ENCODE measurements around the gene PER3.

Gene PER3

GRCh38 chr1:7863756-7864328 is 79.8 kb downstream of the PER3 start:
- intact Hi-C loops (cut with DNase I), result no loop called here
- no peak for DNase-seq

- intact Hi-C loops (cut with DNase I), result no loop called here
- no peak for DNase-seq
Measured at GRCh38 chr1:7865978-7866377, 81.9 kb downstream of the PER3 start.

GRCh38 chr1:7868070-7868780 is 84.1 kb downstream of the PER3 start:
- intact Hi-C loops (cut with DNase I), result no loop called here
- DNase-seq, result peak in 1 of 10 donors; percentile 42

GRCh38 chr1:7869136-7869920 is 85.2 kb downstream of the PER3 start:
- DNase-seq, result peak in 1 of 10 donors; percentile 31

GRCh38 chr1:7871136-7871535 is 87.0 kb downstream of the PER3 start:
- intact Hi-C loops (cut with DNase I), result no loop called here
- DNase-seq, result no peak

More at GRCh38 chr1:7869136-7869920, 85.2 kb downstream of the PER3 start:
- intact Hi-C loops (cut with DNase I), result no loop called here

GRCh38 chr1:7873801-7874795 is 90.0 kb downstream of the PER3 start:
- DNase-seq, result no peak
- intact Hi-C loops (cut with DNase I), result no loop called here

- intact Hi-C loops (cut with DNase I), result no loop called here
- DNase-seq, result no peak
Measured at GRCh38 chr1:7878027-7878426, 93.9 kb downstream of the PER3 start.

- intact Hi-C loops (cut with DNase I), result no loop called here
- DNase-seq, result no peak
Measured at GRCh38 chr1:7879228-7879627, 95.1 kb downstream of the PER3 start.

GRCh38 chr1:7884757-7885156 is 100.7 kb downstream of the PER3 start:
- intact Hi-C loops (cut with DNase I), result no loop called here
- DNase-seq, result no peak

GRCh38 chr1:7885513-7886404 is 101.7 kb downstream of the PER3 start:
- intact Hi-C loops (cut with DNase I), result no loop called here
- DNase-seq, result no peak

- intact Hi-C loops (cut with DNase I), result no loop called here
- DNase-seq, result no peak
Measured at GRCh38 chr1:7886405-7886745, 102.3 kb downstream of the PER3 start.

- intact Hi-C loops (cut with DNase I), result no loop called here
Measured at GRCh38 chr1:7888248-7889081, 104.4 kb downstream of the PER3 start.

GRCh38 chr1:7890853-7891252 is 106.8 kb downstream of the PER3 start:
- no peak for DNase-seq
- intact Hi-C loops (cut with DNase I), result no loop called here

More at GRCh38 chr1:7888248-7889081, 104.4 kb downstream of the PER3 start:
- no peak for DNase-seq

GRCh38 chr1:7891804-7892203 is 107.7 kb downstream of the PER3 start:
- DNase-seq, result no peak
- intact Hi-C loops (cut with DNase I), result no loop called here

- intact Hi-C loops (cut with DNase I), result no loop called here
- peak in 1 of 10 donors; percentile 22 for DNase-seq
Measured at GRCh38 chr1:7893529-7894180, 109.6 kb downstream of the PER3 start.
